ENCODE data around the gene NEU1. TPM values are rescaled to one million over a fixed set of nuclear protein-coding genes. Genes with fewer than 3 reads are reported as not detected.
"Not testable (repeated sequence)": the region's sequence is repeated elsewhere in the genome, so short reads cannot be mapped to it uniquely, and the experiment has no call there.

Gene NEU1
- polyA plus RNA-seq, 1 experiment = 39.0 TPM

GRCh38 chr6:31907158-31907813, 44.7 kb upstream of the NEU1 start:
- CTCF ChIA-PET = interaction anchor here (0.6 to 3.3 kb wide), 2 partner anchors 45 to 347 kb away, joined by 3 to 15 read pairs; no protein-coding TSS in a partner anchor
- H3K27me3 ChIP-seq (ENCODE audit: control insufficient read depth, insufficient read depth, low read length) = no peaks in the 10 kb centered on the region
- no peaks in the 10 kb centered on the region for H3K9me3 ChIP-seq (ENCODE audit: control insufficient read depth, insufficient read depth, low read length)
- no peak for TF ChIP-seq CTCF (IDR thresholded peaks at IDR 0.05; ENCODE audit: low read depth, low read length)
- peak overlapping the region; percentile 39 for H3K27ac ChIP-seq (ENCODE audit: low read depth, low read length)
- peak; percentile 72 for DNase-seq (ENCODE audit: low read depth, low spot score)
- POLR2A ChIA-PET = interaction anchor here (0.6 to 1.2 kb wide), 6 partner anchors 38 to 1065 kb away, joined by 3 to 11 read pairs (median 4); partner anchors contain the start of genes CFB, DXO and NEU1
- H3K4me3 ChIP-seq (ENCODE audit: low read depth, low read length) = no peak overlapping the region

DNA sequence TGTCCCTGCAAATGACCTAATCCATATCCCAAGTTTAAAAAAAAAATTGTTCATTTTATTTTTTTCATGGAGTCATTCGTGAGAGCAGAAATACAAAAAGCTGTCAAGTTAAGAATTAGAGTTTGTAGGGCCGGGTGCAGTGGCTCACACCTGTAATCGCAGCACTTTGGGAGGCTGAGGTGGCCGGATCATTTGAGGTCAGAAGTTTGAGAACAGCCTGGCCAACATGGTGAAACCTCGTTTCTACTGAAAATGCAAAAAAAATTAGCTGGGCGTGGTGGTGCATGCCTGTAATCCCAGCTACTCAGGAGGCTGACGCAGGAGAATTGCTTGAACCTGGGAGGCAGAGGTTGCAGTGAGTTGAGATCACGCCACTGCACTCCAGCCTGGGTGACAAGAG, 44.1 kb upstream of the NEU1 start:
- CTCF ChIA-PET = interaction anchor here (0.6 to 5.1 kb wide), 3 partner anchors 45 to 347 kb away, joined by 3 to 29 read pairs (median 15); no protein-coding TSS in a partner anchor
- H3K4me3 ChIP-seq (ENCODE audit: low read depth, low read length) = not testable (repeated sequence)
- POLR2A ChIA-PET = interaction anchor here (0.6 to 1.1 kb wide), 4 partner anchors 39 to 112 kb away, joined by 3 to 7 read pairs (median 3); partner anchors contain the start of genes CFB and NEU1

GRCh38 chr6:31906122-31906521, 43.5 kb upstream of the NEU1 start:
- Histone ChIP-seq H3K27ac (ENCODE audit: low read depth, low read length) (no peak overlapping the region), H3K4me3 (ENCODE audit: low read depth, low read length) (no peak overlapping the region), H3K27me3 (ENCODE audit: control insufficient read depth, insufficient read depth, low read length) (no peaks in the 10 kb centered on the region), H3K9me3 (ENCODE audit: control insufficient read depth, insufficient read depth, low read length) (no peaks in the 10 kb centered on the region)
- TF ChIP-seq CTCF (IDR thresholded peaks at IDR 0.05; ENCODE audit: low read depth, low read length) = no peak
- ChIA-PET POLR2A (no interaction called here), CTCF (interaction anchor here (5.1 kb wide), 1 partner anchor 46 kb away, joined by 29 read pairs; no protein-coding TSS in a partner anchor)
- DNase-seq (ENCODE audit: low read depth, low spot score) = no peak

More for the DNA sequence above, 44.1 kb upstream of the NEU1 start:
- DNase-seq (ENCODE audit: low read depth, low spot score); H3K27me3 ChIP-seq (ENCODE audit: control insufficient read depth, insufficient read depth, low read length); H3K27ac ChIP-seq (ENCODE audit: low read depth, low read length); H3K9me3 ChIP-seq (ENCODE audit: control insufficient read depth, insufficient read depth, low read length): not testable (repeated sequence)

GRCh38 chr6:31905041-31905440, 42.4 kb upstream of the NEU1 start:
- ChIA-PET CTCF (interaction anchor here (5.1 kb wide), 1 partner anchor 47 kb away, joined by 29 read pairs; no protein-coding TSS in a partner anchor), POLR2A (no interaction called here)
- no peak for DNase-seq (ENCODE audit: low read depth, low spot score)
- Histone ChIP-seq H3K4me3 (ENCODE audit: low read depth, low read length) (no peak overlapping the region), H3K27ac (ENCODE audit: low read depth, low read length) (no peak overlapping the region), H3K27me3 (ENCODE audit: control insufficient read depth, insufficient read depth, low read length) (no peaks in the 10 kb centered on the region), H3K9me3 (ENCODE audit: control insufficient read depth, insufficient read depth, low read length) (no peaks in the 10 kb centered on the region; the same call in 1 of the 2 replicates)
- no peak for TF ChIP-seq CTCF (IDR thresholded peaks at IDR 0.05; ENCODE audit: low read depth, low read length)

DNA sequence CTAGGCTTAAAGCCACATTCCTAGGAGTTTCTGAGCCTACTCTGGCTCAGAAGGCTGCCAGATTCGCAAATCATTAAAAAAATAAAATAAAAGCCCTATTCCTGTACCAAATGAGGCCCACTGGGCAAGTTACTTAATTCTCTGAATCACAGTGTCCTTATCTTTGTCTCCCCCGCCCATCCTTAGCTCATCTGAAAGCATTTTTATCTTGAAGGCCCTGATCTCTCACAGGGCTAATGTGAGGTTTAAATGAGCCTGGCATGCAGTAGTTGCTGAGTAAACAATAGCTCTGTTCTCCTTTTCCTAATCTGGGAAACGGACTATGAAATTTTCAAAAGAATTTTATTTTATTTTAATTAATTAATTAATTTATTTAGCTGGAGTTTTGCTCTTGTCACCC, 41.3 kb upstream of the NEU1 start:
- ChIA-PET CTCF (interaction anchor here (5.1 kb wide), 1 partner anchor 48 kb away, joined by 29 read pairs; no protein-coding TSS in a partner anchor), POLR2A (no interaction called here)
- Histone ChIP-seq H3K27ac (ENCODE audit: low read depth, low read length) (no peak overlapping the region), H3K4me3 (ENCODE audit: low read depth, low read length) (no peak overlapping the region), H3K9me3 (ENCODE audit: control insufficient read depth, insufficient read depth, low read length) (no peaks in the 10 kb centered on the region; the same call in 1 of the 2 replicates), H3K27me3 (ENCODE audit: control insufficient read depth, insufficient read depth, low read length) (no peaks in the 10 kb centered on the region)
- TF ChIP-seq CTCF (IDR thresholded peaks at IDR 0.05; ENCODE audit: low read depth, low read length) = no peak
- DNase-seq (ENCODE audit: low read depth, low spot score) = no peak
